Measurements from ENCODE around the gene UBE2B. TPM values are rescaled to one million over a fixed set of nuclear protein-coding genes. Genes with fewer than 3 reads are reported as not detected.
A peak's percentile ranks its signal among the peaks of the same experiment; 100 is the strongest.

Gene UBE2B
- total RNA-seq, 4 donors from 2014 or later, result 51.1 to 126 (median 71.6) TPM

GRCh38 chr5:134437847-134438581, 66.6 kb downstream of the UBE2B start:
- H3K27ac ChIP-seq, result peak overlapping the region; percentile 80 to 88 (median 85)
- in situ Hi-C loops (cut with MboI; ENCODE audit: low pct_ligation_motif_present in 1 of 4, low pct_unique_long_range_greater_than_20kb in 1 of 4, low sequenced_read_pairs in 3 of 4), result no loop called here
- peaks cover 24 to 49% (median 40%) of the 10 kb centered on the region in 4 donors for H3K4me1 ChIP-seq
- no peaks in the 10 kb centered on the region for H3K9me3 ChIP-seq
- H3K4me3 ChIP-seq, result no peak overlapping the region
- H3K36me3 ChIP-seq, result no peaks in the 10 kb centered on the region
- 57% methylated on average over 6 of the region's 7 CpGs; no CpG with 5 or more reads in 1 of the 2 donors for WGBS, 2 donors (ENCODE audit: low coverage in 1 of 2)
- no peak for DNase-seq
- TF ChIP-seq POLR2AphosphoS5 (IDR thresholded peaks at IDR 0.05), result no peak
- no peak for TF ChIP-seq EP300 (IDR thresholded peaks at IDR 0.05; ENCODE audit: low read depth)
- no peak for TF ChIP-seq POLR2A (IDR thresholded peaks at IDR 0.05)
- no peak for TF ChIP-seq CTCF (IDR thresholded peaks at IDR 0.05)
- no peaks in the 10 kb centered on the region for H3K27me3 ChIP-seq
- intact Hi-C loops (cut with DNase I; ENCODE audit: low total_unique reads), result no loop called here

GRCh38 chr5:134438721-134439123, 67.4 kb downstream of the UBE2B start:
- 76 to 100% methylated on average over 1 to 7 of the region's 7 CpGs for WGBS, 2 donors (ENCODE audit: low coverage in 1 of 2)
- in situ Hi-C loops (cut with MboI; ENCODE audit: low pct_ligation_motif_present in 1 of 4, low pct_unique_long_range_greater_than_20kb in 1 of 4, low sequenced_read_pairs in 3 of 4), result no loop called here

GRCh38 chr5:134439210-134439654, 67.9 kb downstream of the UBE2B start:
- Histone ChIP-seq H3K9me3 (no peaks in the 10 kb centered on the region), H3K36me3 (no peaks in the 10 kb centered on the region), H3K4me3 (no peak overlapping the region), H3K27ac (peak overlapping the region; percentile 80 to 88 (median 85)), H3K4me1 (peaks cover 24 to 49% (median 40%) of the 10 kb centered on the region in 4 donors), H3K27me3 (no peaks in the 10 kb centered on the region)
- in situ Hi-C loops (cut with MboI; ENCODE audit: low pct_ligation_motif_present in 1 of 4, low pct_unique_long_range_greater_than_20kb in 1 of 4, low sequenced_read_pairs in 3 of 4) (no loop called here), intact Hi-C loops (cut with DNase I; ENCODE audit: low total_unique reads) (no loop called here)
- peak; percentile 75 for DNase-seq
- WGBS, 2 donors (ENCODE audit: low coverage in 1 of 2), result 34% methylated on average over 7 of the region's 7 CpGs; no CpG with 5 or more reads in 1 of the 2 donors
- no peak for TF ChIP-seq CTCF (IDR thresholded peaks at IDR 0.05)
- peak; percentile 73 to 91 (median 88) for TF ChIP-seq POLR2AphosphoS5 (IDR thresholded peaks at IDR 0.05)
- no peak for TF ChIP-seq POLR2A (IDR thresholded peaks at IDR 0.05)
- TF ChIP-seq EP300 (IDR thresholded peaks at IDR 0.05; ENCODE audit: low read depth), result peak; percentile 40

More at GRCh38 chr5:134438721-134439123, 67.4 kb downstream of the UBE2B start:
- intact Hi-C loops (cut with DNase I; ENCODE audit: low total_unique reads), result no loop called here
- H3K27me3 ChIP-seq, result no peaks in the 10 kb centered on the region
- no peaks in the 10 kb centered on the region for H3K9me3 ChIP-seq
- TF ChIP-seq EP300 (IDR thresholded peaks at IDR 0.05; ENCODE audit: low read depth) (no peak), POLR2A (IDR thresholded peaks at IDR 0.05) (no peak), CTCF (IDR thresholded peaks at IDR 0.05) (no peak), POLR2AphosphoS5 (IDR thresholded peaks at IDR 0.05) (no peak)
- DNase-seq, result no peak
- H3K4me3 ChIP-seq, result no peak overlapping the region
- H3K27ac ChIP-seq, result peak overlapping the region; percentile 80 to 88 (median 85)
- H3K4me1 ChIP-seq, result peaks cover 24 to 49% (median 40%) of the 10 kb centered on the region in 4 donors
- no peaks in the 10 kb centered on the region for H3K36me3 ChIP-seq

GRCh38 chr5:134440201-134440755, 68.9 kb downstream of the UBE2B start:
- in situ Hi-C loops (cut with MboI; ENCODE audit: low pct_ligation_motif_present in 1 of 4, low pct_unique_long_range_greater_than_20kb in 1 of 4, low sequenced_read_pairs in 3 of 4) (no loop called here), intact Hi-C loops (cut with DNase I; ENCODE audit: low total_unique reads) (no loop called here)
- WGBS, 2 donors (ENCODE audit: low coverage in 1 of 2), result 58 to 64% methylated on average over 3 of the region's 3 CpGs
- Histone ChIP-seq H3K27ac (no peak overlapping the region), H3K27me3 (no peaks in the 10 kb centered on the region), H3K4me3 (no peak overlapping the region), H3K9me3 (no peaks in the 10 kb centered on the region), H3K36me3 (no peaks in the 10 kb centered on the region), H3K4me1 (peaks cover 24 to 51% (median 38%) of the 10 kb centered on the region in 4 donors)
- TF ChIP-seq EP300 (IDR thresholded peaks at IDR 0.05; ENCODE audit: low read depth) (no peak), POLR2AphosphoS5 (IDR thresholded peaks at IDR 0.05) (no peak), POLR2A (IDR thresholded peaks at IDR 0.05) (no peak), CTCF (IDR thresholded peaks at IDR 0.05) (no peak)
- no peak for DNase-seq
